Transverse colon (tissue), 4 donors: Measurements from ENCODE around the gene IZUMO3. TPM values are rescaled to one million over a fixed set of nuclear protein-coding genes. Genes with fewer than 3 reads are reported as not detected.

ENCODE experiments used
- DNase-seq: peaks from one replicate; pipeline ENCODE4 v3.0.0-alpha.2; 2019
- H3K27ac ChIP-seq, 4 donors: fragments of 200-600 bp; sonication (generic); 2 replicates each; pipeline ENCODE4 v1.5.1; 2016 to 2018; ENCODE audit warnings: inconsistent platforms in 4 of 4
- H3K27me3 ChIP-seq: fragments of 200-600 bp; sonication (generic); 2 replicates; pipeline ENCODE4 v1.5.1; 2017; ENCODE audit warnings: inconsistent platforms
- H3K36me3 ChIP-seq, 4 donors: fragments of 200-600 bp; sonication (generic); 2 replicates each; pipeline ENCODE4 v1.5.1; 2017 to 2019; ENCODE audit warnings: inconsistent platforms in 4 of 4
- H3K4me1 ChIP-seq, 4 donors: fragments of 200-600 bp; sonication (generic); 2 replicates each; pipeline ENCODE4 v1.5.1; 2017 to 2020; ENCODE audit warnings: inconsistent platforms in 4 of 4
- H3K4me3 ChIP-seq, 4 donors: fragments of 200-600 bp; sonication (generic); 1 replicate in 1 of 4; 2 replicates in 3 of 4; pipeline versions ENCODE4 v1.5.1 to v1.6.1; 2017 to 2019; ENCODE audit warnings: inconsistent platforms in 4 of 4
- H3K9me3 ChIP-seq, 2 donors: fragments of 200-600 bp; sonication (generic); 2 replicates each; pipeline ENCODE4 v1.5.1; 2017 to 2019; ENCODE audit warnings: inconsistent platforms in 2 of 2
- CTCF ChIP-seq, 5 experiments: fragments of 200-600 bp in 3 of 5; fragments of 450-650 bp in 2 of 5; sonication (generic) in 3 of 5; IDR thresholded peaks; 1 replicate in 2 of 5; 2 replicates in 3 of 5; pipeline ENCODE4 v1.5.1; 2016 to 2017; ENCODE audit warnings: antibody characterized with exemption in 5 of 5, inconsistent platforms in 3 of 5, mild to moderate bottlenecking in 2 of 5, moderate library complexity in 1 of 5
- EP300 ChIP-seq: sonication (generic); formaldehyde crosslinking; IDR thresholded peaks from one replicate; pipeline ENCODE4 v1.6.1; 2017; ENCODE audit warnings: antibody characterized with exemption, low read depth
- POLR2A ChIP-seq: fragments of 450-650 bp; IDR thresholded peaks from one replicate; pipeline ENCODE4 v1.6.1; 2016; ENCODE audit warnings: antibody characterized with exemption, mild to moderate bottlenecking, moderate library complexity
- POLR2AphosphoS5 ChIP-seq, 3 donors: sonication (generic); formaldehyde crosslinking; IDR thresholded peaks; one replicate each; pipeline ENCODE4 v1.6.1; 2016; ENCODE audit warnings: antibody characterized with exemption in 3 of 3
- WGBS, 2 donors: methylation state at CpG; one replicate each; pipeline ENCODE4 v1.1.5; 2018; ENCODE audit warnings: low coverage in 1 of 2; 5-methylcytosine and 5-hydroxymethylcytosine counted together
- in situ Hi-C, 4 donors: fragments of 200-750 bp; cut with MboI; loops; one replicate each; pipeline versions ENCODE4 v1.15.0 to v1.15.1; 2017; ENCODE audit warnings: low sequenced_read_pairs in 3 of 4, low pct_ligation_motif_present in 1 of 4, low pct_unique_long_range_greater_than_20kb in 1 of 4
- intact Hi-C: fragments of 100-400 bp; cut with DNase I; formaldehyde crosslinking; loops from one replicate; pipeline ENCODE4 v1.15.1; 2023; ENCODE audit warnings: low total_unique reads
- total RNA-seq, 4 donors: library from RNA; depleted of rRNA; stranded (reverse); fragments of >200 nt; gene quantifications; one replicate each; pipeline ENCODE4 v1.1.0, GENCODE V29; 2016

Gene IZUMO3
- total RNA-seq, 4 donors from 2014 or later, result not detected

GRCh38 chr9:24553183-24553552 is 7.5 kb upstream of the IZUMO3 start:
- in situ Hi-C loops (loop anchor here in 1 of 4 donors (25.0 kb wide), 1 partner anchor 91 kb away; no protein-coding TSS in a partner anchor), intact Hi-C loops (no loop called here)
- WGBS, 2 donors, result 70 to 83% methylated on average over 2 of the region's 2 CpGs
- no peak overlapping the region for H3K27ac ChIP-seq
- no peaks in the 10 kb centered on the region for H3K36me3 ChIP-seq
- TF ChIP-seq POLR2A (no peak), EP300 (no peak), CTCF (IDR thresholded peaks at IDR 0.05) (no peak), POLR2AphosphoS5 (IDR thresholded peaks at IDR 0.05) (no peak)
- H3K4me1 ChIP-seq, result peaks cover 0 to 9% (median 2%) of the 10 kb centered on the region in 4 donors
- no peaks in the 10 kb centered on the region for H3K9me3 ChIP-seq
- no peak overlapping the region for H3K4me3 ChIP-seq
- H3K27me3 ChIP-seq, result peaks cover 5% of the 10 kb centered on the region
- no peak for DNase-seq

- intact Hi-C loops, result no loop called here
- WGBS, 2 donors, result 38 to 47% methylated on average over 8 to 9 of the region's 9 CpGs
- DNase-seq, result no peak
These were observed 7.0 kb upstream of the IZUMO3 start for GRCh38 chr9:24552526-24553182.

GRCh38 chr9:24545285-24545684 is 412 bp downstream of the IZUMO3 start:
- Histone ChIP-seq H3K4me1 (no peaks in the 10 kb centered on the region), H3K9me3 (no peaks in the 10 kb centered on the region), H3K27ac (no peak overlapping the region), H3K27me3 (no peaks in the 10 kb centered on the region), H3K4me3 (no peak overlapping the region), H3K36me3 (no peaks in the 10 kb centered on the region)
- WGBS, 2 donors, result 72 to 73% methylated on average over 6 to 7 of the region's 7 CpGs
- intact Hi-C loops (no loop called here), in situ Hi-C loops (no loop called here)
- no peak for TF ChIP-seq CTCF (IDR thresholded peaks at IDR 0.05)
- TF ChIP-seq POLR2AphosphoS5 (IDR thresholded peaks at IDR 0.05), result no peak
- TF ChIP-seq POLR2A, result no peak
- TF ChIP-seq EP300, result no peak
- DNase-seq, result no peak

More at GRCh38 chr9:24552526-24553182, 7.0 kb upstream of the IZUMO3 start:
- no peaks in the 10 kb centered on the region for H3K36me3 ChIP-seq
- peaks cover 0 to 9% (median 2%) of the 10 kb centered on the region in 4 donors for H3K4me1 ChIP-seq
- peaks cover 5% of the 10 kb centered on the region for H3K27me3 ChIP-seq
- H3K27ac ChIP-seq, result no peak overlapping the region
- no peaks in the 10 kb centered on the region for H3K9me3 ChIP-seq
- in situ Hi-C loops, result loop anchor here in 1 of 4 donors (25.0 kb wide), 1 partner anchor 90 kb away; no protein-coding TSS in a partner anchor
- TF ChIP-seq POLR2A, result no peak
- no peak for TF ChIP-seq CTCF (IDR thresholded peaks at IDR 0.05)
- no peak for TF ChIP-seq POLR2AphosphoS5 (IDR thresholded peaks at IDR 0.05)
- TF ChIP-seq EP300, result no peak
- H3K4me3 ChIP-seq, result no peak overlapping the region

GRCh38 chr9:24518545-24518944 is 27.2 kb downstream of the IZUMO3 start:
- Histone ChIP-seq H3K4me3 (no peak overlapping the region), H3K27me3 (no peaks in the 10 kb centered on the region), H3K9me3 (no peaks in the 10 kb centered on the region), H3K27ac (no peak overlapping the region), H3K36me3 (no peaks in the 10 kb centered on the region), H3K4me1 (no peaks in the 10 kb centered on the region)
- WGBS, 2 donors, result 68 to 77% methylated on average over 2 of the region's 2 CpGs
- TF ChIP-seq POLR2AphosphoS5 (IDR thresholded peaks at IDR 0.05) (no peak), POLR2A (no peak), EP300 (no peak), CTCF (IDR thresholded peaks at IDR 0.05) (no peak)
- no peak for DNase-seq
- in situ Hi-C loops (no loop called here), intact Hi-C loops (no loop called here)
